HG02610 (cell line): ENCODE measurements around the gene ANKMY1.
"Not testable (repeated sequence)": the region's sequence is repeated elsewhere in the genome, so short reads cannot be mapped to it uniquely, and the experiment has no call there.

Experiments
- ATAC-seq: cut with Tn5 transposase; IDR thresholded peaks from one replicate; pipeline ENCODE4 v1.9.1; 2021; ENCODE audit warnings: mild to moderate bottlenecking, moderate library complexity; ENCODE audit not compliant: unreplicated experiment

Gene ANKMY1

GRCh38 chr2:240507060-240507777 is 50.6 kb downstream of the ANKMY1 start:
- no peak for ATAC-seq

GRCh38 chr2:240506406-240507059 is 51.3 kb downstream of the ANKMY1 start:
- ATAC-seq, result no peak

- no peak for ATAC-seq
Observed at GRCh38 chr2:240505910-240506309, 51.9 kb downstream of the ANKMY1 start.

- ATAC-seq, result no peak
Observed at GRCh38 chr2:240503848-240504247, 53.9 kb downstream of the ANKMY1 start.

GRCh38 chr2:240503375-240503774 is 54.4 kb downstream of the ANKMY1 start:
- ATAC-seq, result no peak

GRCh38 chr2:240502430-240503121 is 55.2 kb downstream of the ANKMY1 start:
- no peak for ATAC-seq

- no peak for ATAC-seq
Observed at GRCh38 chr2:240502059-240502429, 55.7 kb downstream of the ANKMY1 start.

- ATAC-seq, result no peak
Observed at GRCh38 chr2:240501531-240501991, 56.2 kb downstream of the ANKMY1 start.

- no peak for ATAC-seq
Observed at GRCh38 chr2:240500561-240501423, 57.0 kb downstream of the ANKMY1 start.

- ATAC-seq, result no peak
Observed at GRCh38 chr2:240499309-240500301, 58.2 kb downstream of the ANKMY1 start.

- no peak for ATAC-seq
Observed at GRCh38 chr2:240498958-240499260, 58.9 kb downstream of the ANKMY1 start.

- no peak for ATAC-seq
Observed at GRCh38 chr2:240498171-240498957, 59.4 kb downstream of the ANKMY1 start.

- ATAC-seq, result not testable (repeated sequence)
Observed at GRCh38 chr2:240497082-240497481, 60.7 kb downstream of the ANKMY1 start.

- ATAC-seq, result not testable (repeated sequence)
Observed at GRCh38 chr2:240494942-240495341, 62.8 kb downstream of the ANKMY1 start.

GRCh38 chr2:240494194-240494793 is 63.5 kb downstream of the ANKMY1 start:
- no peak for ATAC-seq

- no peak for ATAC-seq
Observed at GRCh38 chr2:240491483-240491882, 66.3 kb downstream of the ANKMY1 start.

- ATAC-seq, result no peak
Observed at GRCh38 chr2:240482141-240482540, 75.6 kb downstream of the ANKMY1 start.

GRCh38 chr2:240481720-240482119 is 76.1 kb downstream of the ANKMY1 start:
- no peak for ATAC-seq
